ENCODE results near the gene CRABP2.
A peak's percentile ranks its signal among the peaks of the same experiment; 100 is the strongest.

CRABP2 gene

DNA sequence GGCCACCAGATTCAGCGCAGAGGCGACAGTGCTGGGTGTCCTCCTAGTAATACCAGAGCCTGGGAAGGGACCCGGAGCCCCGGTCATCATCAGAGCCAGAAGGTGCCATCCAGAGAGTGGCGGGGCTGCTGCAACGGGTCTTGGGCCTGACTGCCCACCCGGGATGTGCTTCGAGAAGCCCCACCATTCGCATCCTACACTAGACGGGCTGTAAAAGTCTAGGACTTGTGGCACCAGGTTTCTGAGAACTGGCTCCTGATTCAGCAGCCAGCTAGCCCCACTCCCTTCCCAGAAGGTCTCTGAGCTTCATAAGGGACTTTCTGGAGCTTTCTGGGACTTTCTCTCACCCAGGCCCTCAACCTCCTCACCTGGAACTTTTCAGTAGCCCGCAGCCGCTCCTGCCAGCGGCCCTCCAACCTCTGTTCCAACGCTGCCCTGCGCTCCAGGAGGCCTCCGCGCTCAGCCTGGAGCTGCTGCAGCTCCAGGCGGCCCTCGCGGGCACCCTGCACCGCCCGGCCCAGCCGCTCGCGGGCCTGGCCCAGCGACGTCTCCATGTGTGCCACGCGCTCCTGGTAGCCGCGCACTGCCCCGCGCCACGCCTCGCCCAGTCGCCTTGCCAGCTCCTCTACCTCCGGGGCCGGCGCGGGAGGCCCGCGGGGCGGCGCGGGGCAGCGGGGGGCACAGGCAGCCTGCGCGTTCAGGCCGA lies 29.1 kb downstream of the CRABP2 start:
- TF ChIP-seq ZFX (IDR thresholded peaks at IDR 0.05) (0 out of 2 replicates have a peak, but pooled peaks have one; percentile 33), CTCF (conservative IDR thresholded peaks at IDR 0.05) (no peak)
- peak overlapping the region; percentile 26; the same call in 1 of the 2 replicates for H3K27ac ChIP-seq

GRCh38 chr1:156675210-156676113 lies 29.9 kb downstream of the CRABP2 start:
- no peak overlapping the region for H3K27ac ChIP-seq
- no peak for TF ChIP-seq ZFX (IDR thresholded peaks at IDR 0.05)
- TF ChIP-seq CTCF (conservative IDR thresholded peaks at IDR 0.05) = no peak

DNA sequence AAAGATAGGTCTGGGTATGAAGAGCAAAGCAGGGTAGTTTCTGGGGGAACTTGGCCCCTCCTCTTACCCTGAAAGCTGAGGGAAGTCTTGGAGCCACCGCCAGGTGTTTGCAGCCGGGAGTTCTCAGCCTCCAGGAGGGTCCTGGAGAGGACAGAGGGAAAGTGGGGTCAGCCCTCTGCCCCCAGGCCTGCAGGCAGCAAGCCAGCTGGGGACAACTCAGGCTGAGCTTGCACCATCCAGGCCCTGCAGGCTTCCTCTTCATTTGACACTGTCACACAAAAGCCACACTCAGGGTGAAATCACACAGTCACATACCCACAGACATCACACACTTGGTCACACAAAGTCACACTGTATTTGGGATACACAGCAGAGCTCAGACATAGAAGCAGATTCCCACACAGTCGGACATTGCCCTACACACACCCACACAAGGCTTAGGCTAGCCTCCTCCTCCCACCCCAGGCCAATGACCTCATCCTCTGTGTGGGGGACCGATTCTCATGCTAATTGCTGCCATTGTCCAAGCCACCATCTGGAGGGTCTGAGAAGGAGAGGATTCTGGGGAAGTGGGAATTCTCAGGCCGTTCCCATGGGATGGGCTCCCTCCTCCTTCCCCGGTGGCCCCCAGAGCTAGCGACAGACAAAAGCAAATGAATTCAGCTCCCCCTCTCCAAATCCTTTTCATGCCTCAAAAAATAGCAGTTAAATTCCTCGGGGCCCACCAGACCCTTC lies 31.8 kb downstream of the CRABP2 start:
- TF ChIP-seq ZFX (IDR thresholded peaks at IDR 0.05) = no peak
- no peak for TF ChIP-seq CTCF (conservative IDR thresholded peaks at IDR 0.05)
- H3K27ac ChIP-seq = no peak overlapping the region

- TF ChIP-seq CTCF (conservative IDR thresholded peaks at IDR 0.05) (no peak), ZFX (IDR thresholded peaks at IDR 0.05) (no peak)
- no peak overlapping the region for H3K27ac ChIP-seq
These were observed 33.6 kb downstream of the CRABP2 start for GRCh38 chr1:156671804-156672203.

GRCh38 chr1:156670791-156671190 lies 34.6 kb downstream of the CRABP2 start:
- TF ChIP-seq ZFX (IDR thresholded peaks at IDR 0.05) (no peak), CTCF (conservative IDR thresholded peaks at IDR 0.05) (no peak)

DNA sequence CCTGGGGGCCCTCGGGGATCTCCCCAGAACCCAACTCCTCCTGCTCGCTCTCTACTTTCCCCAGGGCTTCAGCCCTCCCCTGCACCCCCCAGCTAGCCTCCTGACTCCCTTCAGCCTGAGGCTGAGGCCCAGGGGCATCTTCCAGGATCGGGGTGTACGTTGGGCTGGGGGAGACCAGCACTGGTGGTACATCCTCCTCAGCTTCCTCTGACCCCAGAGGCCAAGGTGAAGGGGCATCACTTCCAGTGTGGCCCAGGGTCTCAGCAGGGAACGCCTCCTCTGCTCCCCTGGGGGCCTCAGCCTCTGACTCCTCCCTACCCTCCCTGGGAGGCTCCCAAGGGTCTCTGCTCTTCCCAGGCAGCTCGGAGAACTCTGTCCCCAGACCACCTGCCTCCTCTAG lies 35.0 kb downstream of the CRABP2 start:
- no peak for TF ChIP-seq ZFX (IDR thresholded peaks at IDR 0.05)
- no peak for TF ChIP-seq CTCF (conservative IDR thresholded peaks at IDR 0.05)
- H3K27ac ChIP-seq = no peak overlapping the region

More at GRCh38 chr1:156670791-156671190, 34.6 kb downstream of the CRABP2 start:
- no peak overlapping the region for H3K27ac ChIP-seq
